Iris pigment epithelial cell (primary cell): ENCODE measurements around the gene PARP14.
A peak's percentile ranks its signal among the peaks of the same experiment; 100 is the strongest.
"Not testable (repeated sequence)": the region's sequence is repeated elsewhere in the genome, so short reads cannot be mapped to it uniquely, and the experiment has no call there.

Experiments
- DNase-seq: peaks from one replicate; pipeline ENCODE4 v3.0.0-alpha.2; 2011; ENCODE audit warnings: low read depth

PARP14 gene

DNA sequence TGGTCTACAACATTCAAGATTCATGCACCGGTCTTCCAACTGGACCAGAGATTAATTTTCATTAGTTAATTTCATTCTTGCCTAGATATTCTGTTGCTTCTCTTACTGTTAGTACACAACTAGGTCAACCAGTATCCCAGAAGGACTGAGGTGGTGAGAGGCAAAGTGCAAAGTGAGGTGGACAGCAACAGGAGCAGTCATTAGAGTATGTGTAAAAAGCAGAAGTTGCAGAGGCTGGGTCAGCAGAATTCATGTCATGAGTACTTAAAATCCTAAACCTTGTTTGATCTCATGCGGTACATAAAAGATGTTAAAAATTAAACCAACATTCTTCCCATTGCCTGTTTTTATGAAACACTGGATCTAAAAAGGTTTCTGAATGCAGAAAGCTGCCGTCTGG lies 46.7 kb downstream of the PARP14 start:
- no peak for DNase-seq

DNA sequence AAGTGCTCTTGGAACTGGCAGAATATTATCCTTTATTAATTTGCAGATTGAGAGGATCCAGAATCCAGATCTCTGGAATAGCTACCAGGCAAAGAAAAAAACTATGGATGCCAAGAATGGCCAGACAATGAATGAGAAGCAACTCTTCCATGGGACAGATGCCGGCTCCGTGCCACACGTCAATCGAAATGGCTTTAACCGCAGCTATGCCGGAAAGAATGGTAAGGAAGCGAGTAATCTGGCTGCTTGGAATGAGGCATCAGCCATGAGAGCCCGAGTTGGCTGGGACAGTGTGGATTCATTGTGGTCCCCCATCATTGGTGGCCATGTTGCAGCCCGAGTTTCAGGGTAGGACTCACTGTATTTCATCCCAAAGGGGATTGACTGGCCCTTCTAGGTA lies 47.1 kb downstream of the PARP14 start:
- no peak for DNase-seq

DNA sequence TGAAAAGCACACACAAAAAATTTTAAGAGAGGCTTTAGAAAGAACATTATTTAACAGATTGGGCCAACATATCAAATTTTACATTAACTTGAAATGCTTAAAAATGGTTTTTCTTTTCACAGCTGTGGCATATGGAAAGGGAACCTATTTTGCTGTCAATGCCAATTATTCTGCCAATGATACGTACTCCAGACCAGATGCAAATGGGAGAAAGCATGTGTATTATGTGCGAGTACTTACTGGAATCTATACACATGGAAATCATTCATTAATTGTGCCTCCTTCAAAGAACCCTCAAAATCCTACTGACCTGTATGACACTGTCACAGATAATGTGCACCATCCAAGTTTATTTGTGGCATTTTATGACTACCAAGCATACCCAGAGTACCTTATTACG lies 47.5 kb downstream of the PARP14 start:
- no peak for DNase-seq

DNA sequence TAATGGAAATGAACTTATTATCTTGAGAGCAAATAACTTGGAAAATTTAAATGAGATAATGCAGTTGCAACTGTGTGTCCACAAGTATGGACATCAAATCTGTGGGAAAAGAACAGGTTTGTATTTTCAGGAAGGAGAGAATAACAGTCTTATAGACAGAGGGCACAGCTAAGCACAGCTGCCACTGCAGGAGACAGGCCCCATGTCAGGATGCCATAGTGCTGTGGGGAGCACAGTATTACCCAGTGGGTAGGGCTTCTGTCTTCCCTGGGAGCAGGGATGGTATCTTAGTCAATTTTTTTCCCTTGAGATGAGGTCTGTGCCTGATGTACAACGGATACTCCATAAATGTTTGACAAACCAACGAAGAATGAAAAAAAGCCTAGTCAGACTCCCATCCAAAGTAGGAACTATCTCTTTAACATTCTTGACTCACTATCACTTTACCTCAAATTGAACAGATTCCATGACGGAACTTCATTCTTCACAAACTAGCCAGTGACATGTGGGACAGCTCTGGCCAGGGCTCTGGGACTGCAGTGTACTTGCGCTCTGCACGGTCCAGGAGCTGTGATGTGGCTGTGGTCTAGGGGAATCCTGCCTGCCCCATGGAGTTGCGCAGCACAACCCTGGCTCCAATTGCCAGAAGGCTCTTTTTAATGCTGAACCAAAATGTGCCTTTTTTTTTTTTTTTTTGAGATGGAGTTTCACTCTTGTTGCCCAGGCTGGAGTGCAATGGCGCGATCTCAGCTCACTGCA lies 48.3 kb downstream of the PARP14 start:
- no peak for DNase-seq

DNA sequence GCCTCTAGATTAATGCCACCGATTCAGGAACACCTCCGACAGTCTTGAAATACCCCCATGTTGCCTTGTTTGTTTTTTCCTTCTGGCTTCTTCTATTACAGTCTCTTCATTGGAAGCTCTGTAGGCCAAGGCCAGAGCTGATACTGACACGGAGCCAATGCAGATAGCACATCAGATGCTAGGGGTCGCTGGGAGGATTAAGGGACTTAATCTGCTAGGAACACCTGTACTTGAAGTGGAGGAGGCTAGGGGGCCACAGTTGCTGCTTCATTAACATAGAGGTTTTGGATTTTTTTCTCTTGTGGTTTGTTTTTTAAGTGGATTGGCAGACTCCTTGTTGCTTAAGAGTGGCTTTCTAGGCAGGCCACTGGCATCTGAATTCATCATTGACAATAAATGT lies 49.6 kb downstream of the PARP14 start:
- DNase-seq = no peak

DNA sequence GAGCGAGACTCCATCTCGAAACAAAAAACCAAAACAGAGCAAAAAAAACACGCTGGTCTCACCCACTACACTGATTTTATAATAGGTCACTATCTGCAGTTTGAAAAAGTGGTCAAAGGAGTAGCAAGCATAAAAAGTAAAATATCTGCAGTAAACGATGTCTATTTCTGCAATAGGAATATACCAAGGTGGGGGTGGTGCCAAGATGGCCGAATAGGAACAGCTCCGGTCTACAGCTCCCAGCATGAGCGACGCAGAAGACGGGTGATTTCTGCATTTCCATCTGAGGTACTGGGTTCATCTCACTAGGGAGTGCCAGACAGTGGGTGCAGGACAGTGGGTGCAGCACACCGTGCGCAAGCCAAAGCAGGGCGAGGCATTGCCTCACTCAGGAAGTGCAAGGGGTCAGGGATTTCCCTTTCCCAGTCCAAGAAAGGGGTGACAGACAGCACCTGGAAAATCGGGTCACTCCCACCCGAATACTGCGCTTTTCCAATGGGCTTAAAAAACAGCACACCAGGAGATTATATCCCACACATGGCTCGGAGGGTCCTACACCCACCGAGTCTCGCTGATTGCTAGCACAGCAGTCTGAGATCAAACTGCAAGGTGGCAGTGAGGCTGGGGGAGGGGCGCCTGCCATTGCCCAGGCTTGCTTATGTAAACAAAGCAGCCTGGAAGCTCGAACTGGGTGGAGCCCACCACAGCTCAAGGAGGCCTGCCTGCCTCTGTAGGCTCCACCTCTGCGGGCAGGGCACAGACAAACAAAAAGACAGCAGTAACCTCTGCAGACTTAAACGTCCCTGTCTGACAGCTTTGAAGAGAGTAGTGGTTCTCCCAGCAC lies 52.3 kb downstream of the PARP14 start:
- not testable (repeated sequence) for DNase-seq

DNA sequence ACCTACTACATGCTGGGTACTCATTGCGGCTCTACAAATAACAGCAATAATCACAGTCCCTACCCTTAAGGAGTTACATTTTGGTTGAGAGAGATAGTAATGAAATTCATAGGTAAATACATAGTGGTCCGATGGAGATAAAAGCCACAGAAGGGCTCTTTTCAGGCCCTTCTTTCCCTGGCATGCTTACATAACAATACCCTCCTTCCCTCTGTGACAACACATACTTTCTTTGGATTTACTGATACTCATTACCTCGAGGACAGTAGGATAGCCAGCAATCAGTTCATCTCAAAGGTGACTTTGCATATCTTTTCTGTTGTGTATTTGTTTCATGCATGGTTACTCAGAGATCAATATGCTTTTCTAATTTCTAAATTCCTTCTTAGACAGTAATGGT lies 58.5 kb downstream of the PARP14 start:
- no peak for DNase-seq

DNA sequence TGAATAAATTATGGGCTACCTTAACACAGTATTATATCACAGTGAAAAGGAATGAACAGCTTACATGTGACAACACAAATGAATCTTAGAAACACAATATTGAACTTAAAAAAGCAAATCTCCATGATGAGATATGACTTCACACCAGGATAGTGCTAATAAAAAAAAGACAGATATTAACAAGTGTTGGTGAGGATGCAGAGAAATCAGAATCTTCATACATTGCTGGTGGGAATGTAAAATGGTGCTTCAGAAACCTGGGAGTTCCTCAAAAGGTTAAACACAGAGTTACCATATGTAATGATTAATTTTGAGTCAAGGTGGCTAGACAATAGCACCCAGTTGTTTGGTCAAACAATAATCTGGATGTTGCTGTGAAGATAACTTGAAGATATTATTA lies 61.6 kb downstream of the PARP14 start:
- DNase-seq = no peak

DNA sequence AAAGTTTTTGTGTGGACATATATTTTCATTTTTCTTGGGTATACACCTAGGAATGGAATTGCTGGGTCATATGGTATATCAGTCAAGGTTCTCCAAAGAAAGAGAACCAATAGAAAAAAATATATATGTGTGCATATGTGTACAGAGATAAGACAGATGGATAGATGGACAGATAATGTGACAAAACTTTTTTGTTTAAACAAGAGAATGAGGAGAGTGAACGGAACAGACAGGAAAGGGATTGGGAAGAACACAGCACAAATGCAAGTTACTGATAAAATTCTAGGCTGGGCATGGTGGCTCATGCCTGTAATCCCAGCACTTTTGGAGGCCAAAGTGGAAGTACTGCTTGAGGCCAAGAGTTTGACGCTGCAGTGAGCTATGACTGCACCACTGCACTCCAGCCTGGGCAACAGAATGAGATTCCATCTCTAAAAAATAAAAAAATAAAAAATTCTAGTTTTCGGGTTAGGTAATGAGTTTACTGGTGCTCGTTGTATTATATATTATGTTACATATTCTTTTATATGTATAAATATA lies 63.0 kb downstream of the PARP14 start:
- no peak for DNase-seq

DNA sequence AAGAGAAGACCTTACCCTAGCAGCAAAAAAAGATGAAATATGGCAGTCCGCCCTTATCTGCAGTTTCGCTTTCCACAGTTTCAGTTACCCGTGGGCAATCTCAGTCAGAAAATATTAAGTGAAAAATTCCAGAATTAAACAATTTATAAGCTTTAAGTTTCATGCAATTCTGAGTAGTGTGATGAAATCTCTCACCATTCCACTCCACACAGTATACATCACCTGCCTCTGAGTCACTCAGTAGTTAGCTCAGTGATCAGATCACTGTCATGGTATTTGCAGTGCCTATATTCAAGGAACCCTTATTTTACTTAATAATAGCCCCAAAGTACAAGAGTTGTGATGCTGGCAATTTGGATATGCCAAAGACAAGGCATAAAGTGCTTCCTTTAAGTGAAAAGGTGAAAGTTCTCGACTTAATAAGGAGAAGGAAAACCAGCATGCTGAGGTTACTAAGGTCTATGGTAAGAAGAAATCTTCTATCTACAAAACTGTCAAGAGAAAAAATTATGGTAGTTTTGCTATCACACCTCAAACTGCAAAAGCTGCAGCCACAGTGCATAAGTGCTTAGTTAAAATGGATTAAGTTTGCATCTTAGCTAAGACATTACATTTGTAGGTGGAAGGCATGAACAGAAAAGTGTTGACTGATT lies 64.9 kb downstream of the PARP14 start:
- peak; percentile 92 for DNase-seq

DNA sequence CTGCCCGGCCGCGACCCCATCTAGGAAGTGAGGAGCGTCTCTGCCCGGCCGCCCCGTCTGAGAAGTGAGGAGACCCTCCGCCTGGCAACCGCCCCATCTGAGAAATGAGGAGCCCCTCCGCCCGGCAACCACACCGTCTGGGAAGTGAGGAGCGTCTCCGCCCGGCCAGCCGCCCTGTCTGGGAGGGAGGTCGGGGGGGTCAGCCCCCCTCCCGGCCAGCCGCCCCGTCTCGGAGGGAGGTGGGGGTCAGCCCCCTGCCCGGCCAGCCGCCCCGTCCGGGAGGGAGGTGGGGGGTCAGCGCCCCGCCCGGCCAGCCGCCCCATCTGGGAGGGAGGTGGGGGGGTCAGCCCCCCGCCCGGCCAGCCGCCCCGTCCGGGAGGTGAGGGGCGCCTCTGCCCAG lies 66.7 kb downstream of the PARP14 start:
- DNase-seq = not testable (repeated sequence)

DNA sequence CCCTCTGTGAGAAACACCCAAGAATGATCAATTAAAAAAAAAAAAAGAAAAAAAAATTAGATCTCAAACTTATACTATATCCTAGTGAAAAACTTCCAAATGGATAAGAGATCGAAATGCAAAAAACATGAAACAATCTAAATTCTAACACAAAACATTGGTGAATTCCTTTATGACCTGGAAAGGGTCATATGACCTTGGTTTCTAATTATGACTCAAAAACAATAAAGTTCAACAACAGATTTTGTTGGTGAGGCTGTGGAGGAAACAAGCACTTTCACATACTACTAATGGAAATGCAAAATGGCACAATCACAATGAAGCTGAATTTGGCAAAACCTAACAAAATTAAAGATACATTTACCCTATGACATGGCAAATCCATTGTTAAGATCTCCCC lies 67.7 kb downstream of the PARP14 start:
- no peak for DNase-seq

DNA sequence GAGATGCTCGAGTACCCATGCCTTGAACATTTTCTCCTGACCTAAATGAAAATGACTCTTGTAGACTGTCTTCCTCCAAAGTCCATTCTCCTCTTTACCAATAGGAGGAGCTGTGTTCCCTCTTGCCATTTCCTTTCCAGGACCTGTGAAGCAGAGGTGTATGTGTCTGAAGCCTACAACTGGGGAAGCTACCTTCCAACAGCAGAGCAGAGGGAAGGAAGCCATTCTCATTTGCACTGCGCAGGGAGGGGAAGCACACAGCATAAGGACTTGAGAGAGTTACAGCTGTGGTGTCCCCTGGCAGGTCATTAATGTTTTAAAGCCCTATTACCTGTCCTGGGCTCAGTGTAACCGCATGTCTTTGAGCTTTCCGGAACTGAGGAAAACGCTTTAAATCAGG lies 74.3 kb downstream of the PARP14 start:
- peak; percentile 65 for DNase-seq

DNA sequence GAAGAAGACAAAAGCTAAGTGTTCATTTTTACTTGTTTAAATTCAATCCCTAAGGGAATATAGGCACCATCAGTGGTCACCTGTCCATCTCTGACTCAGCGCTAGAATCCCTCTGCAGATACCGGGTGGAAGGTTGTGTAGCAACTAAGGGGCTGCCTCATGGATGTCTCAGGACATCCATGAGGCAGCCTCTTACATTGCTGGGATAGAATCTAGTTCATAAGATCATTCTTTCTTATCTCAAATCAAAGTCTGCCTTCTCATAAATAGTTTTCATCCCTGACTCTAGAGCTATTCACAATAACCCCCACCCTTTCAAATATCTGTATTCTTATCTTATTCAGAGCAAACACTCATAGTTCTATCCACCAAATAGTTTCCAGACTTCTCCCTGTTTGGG lies 74.9 kb downstream of the PARP14 start:
- no peak for DNase-seq

DNA sequence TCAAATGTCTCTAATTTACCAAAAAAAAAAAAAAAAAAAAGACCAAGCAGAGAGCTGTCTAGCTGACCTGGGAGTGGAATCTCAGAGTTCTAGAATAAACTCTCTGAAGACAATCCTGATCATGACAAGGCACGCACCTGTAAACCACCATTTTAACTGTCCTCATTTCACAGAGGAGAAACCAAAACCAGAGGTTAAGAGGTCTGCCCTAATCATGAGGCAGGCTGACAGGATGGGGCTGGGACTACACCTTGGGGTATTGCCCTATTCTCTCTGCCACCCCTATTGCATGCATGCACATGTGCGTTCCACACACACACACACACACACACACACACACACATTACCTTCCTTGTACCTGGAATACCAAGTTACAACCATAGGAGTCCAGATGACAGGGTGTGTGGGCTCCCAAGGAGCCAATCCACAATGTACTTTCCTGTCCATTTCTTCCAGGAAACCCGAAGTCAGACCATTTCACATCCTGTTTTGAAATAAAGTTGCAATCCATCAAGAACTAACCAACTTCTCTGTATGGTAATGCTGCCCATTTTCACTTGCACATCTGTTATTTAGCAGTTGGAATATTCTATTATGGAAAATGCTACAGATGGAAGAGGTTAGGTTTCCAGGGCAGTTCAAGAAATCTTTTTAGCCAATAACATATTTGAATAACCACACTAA lies 78.4 kb downstream of the PARP14 start:
- peak; percentile 22 for DNase-seq

DNA sequence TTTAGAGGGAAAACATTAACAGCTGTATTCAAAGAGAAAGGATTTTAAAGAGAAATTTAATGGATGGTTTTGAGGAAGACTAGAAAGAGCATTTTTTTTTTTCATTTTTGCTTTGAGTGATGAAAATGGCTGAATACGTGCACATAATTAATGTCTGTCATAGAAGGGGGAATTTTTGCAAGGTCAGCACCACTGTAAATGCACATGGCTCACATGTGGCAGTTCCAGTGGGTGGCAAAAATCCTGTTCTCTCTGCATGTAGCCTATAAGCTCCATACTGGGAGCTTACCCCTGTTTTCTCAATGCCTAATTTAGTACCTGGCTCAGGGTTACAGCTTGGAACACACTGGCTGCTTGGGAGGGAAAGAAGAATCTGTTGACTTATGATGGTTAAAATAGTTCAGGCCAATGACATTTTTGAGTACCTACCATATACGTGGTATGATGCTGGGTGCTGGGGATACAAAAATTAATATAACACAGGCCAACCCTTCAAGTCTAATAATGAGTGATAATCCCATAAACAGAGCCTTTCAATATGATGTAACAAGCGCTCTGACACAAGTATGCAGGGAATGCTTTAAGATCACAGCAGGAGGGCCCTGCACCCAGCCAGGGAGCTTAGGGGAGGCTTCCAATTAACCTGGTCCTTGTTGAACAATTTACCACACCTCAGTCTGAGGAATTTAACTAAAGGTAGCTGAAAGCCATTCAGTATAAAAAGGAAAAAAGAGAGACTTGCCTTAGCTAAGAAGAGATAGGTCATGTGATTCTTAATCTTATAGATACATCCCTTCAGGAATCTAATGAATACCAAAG lies 80.0 kb downstream of the PARP14 start:
- DNase-seq = peak; percentile 62

DNA sequence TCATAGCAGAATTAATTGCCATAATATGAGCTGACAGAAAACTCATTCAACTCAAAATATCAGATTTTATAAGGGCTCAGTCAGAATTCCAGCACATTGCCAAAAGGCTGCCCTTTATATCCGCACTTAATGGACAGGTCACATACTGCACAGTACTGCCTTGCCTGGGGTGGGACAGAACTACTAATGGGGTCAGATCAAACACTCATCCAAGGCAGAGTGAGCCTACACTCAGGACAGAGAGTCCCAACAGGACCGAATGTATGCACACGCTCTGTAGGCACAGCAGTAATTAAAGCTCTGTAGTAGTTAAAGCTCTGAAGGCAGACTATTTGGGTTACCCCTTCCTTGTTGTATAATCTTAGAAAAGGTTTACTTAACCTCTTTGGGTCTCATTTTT lies 85.8 kb downstream of the PARP14 start:
- DNase-seq = no peak

DNA sequence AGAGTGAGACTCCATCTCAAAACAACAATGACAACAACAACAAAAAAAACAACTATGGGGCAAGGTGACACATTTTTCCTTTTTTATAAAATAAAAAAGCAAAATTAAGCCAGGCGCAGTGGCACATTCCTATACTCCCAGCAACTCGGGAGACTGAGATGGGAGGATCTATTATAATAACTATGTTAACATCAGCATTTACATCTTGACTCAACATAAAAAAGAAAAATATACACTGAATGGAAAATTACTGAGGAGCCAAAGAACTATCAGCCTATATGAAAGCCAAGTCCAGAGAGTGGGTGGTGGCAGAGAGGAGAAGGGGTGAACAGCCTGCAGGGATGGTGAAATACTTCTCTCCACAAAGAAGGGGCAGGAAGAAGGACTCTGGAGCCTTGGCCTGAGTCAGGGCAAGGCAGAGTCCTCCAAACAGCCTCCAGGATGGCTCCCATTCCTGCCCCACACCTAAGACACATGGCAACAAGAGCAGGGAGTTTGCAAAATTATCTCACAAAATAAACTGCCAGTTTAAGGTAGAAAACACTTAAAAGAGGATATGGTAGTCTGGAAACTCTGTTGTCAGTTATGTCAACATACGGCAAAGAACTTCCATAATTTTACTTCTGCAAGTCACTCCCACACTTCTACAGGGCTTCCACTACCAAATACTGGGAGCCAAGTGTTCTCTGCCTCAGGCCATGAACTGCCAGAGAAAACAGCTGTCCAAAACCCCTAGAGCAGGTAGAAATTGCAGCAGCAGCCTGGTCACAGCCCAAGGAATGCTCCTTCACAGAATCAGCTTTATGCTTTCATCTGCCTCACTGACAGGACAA lies 87.1 kb downstream of the PARP14 start:
- peak; percentile 25 for DNase-seq

DNA sequence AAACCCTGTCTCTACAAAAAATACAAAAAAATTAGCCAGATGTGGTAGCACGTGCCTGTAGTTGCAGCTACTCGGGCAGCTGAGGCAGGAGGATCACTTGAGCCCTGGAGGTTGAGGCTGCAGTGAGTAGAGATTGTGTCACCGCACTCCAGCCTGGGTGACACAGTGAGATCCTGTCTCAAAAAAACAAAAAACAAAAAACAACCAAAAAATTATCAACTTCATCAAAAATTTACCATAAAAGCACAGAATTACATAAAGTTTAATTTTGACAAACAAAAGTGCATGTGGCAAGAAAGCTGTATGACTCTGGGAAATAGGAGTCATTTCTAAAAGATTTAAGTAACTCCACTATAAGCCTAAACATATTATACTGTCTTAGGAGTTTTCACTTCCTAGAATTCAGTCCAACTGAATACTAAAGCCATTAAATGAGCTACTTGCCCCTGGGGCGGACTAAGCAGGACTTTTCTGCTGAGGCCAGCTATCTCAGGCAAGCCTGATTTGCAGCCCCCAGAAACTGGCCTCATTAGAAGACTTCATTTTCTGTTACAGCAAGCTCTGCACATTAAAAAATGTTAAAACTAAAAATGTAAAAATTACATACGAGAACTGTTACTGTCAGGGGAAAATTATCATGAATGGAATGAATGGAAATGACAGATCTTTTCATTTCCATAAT lies 90.0 kb downstream of the PARP14 start:
- no peak for DNase-seq

DNA sequence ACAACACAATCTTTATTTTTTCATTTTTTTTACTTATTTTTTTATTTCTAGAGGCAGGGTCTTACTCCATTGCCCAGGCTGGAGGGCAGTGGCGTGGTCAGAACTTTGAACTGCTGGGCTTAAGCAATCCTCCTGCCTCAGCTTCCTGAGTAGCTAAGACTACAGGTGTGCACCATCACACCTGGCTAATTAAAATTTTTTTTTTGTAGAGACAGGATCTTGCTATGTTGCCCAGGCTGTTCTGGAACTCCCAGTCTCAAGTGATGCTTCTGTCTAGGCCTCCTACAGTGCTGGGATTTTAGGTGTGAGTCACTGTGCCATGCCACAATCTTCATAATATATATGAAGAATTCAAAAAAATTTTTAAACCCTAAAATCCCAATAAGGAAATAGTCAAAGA lies 92.2 kb downstream of the PARP14 start:
- no peak for DNase-seq
